COLO668 (cell line): ENCODE data around the gene CEBPG.

Experiments
- DNase-seq: peaks from one replicate; lab custom pipeline; 2025; ENCODE audit not compliant: unreplicated experiment; lab: John Stamatoyannopoulos, UW

Gene CEBPG

GRCh38 chr19:33394723-33395560, 21.4 kb downstream of the CEBPG start:
- DNase-seq = no peak

GRCh38 chr19:33395561-33396550, 22.3 kb downstream of the CEBPG start:
- no peak for DNase-seq

DNA sequence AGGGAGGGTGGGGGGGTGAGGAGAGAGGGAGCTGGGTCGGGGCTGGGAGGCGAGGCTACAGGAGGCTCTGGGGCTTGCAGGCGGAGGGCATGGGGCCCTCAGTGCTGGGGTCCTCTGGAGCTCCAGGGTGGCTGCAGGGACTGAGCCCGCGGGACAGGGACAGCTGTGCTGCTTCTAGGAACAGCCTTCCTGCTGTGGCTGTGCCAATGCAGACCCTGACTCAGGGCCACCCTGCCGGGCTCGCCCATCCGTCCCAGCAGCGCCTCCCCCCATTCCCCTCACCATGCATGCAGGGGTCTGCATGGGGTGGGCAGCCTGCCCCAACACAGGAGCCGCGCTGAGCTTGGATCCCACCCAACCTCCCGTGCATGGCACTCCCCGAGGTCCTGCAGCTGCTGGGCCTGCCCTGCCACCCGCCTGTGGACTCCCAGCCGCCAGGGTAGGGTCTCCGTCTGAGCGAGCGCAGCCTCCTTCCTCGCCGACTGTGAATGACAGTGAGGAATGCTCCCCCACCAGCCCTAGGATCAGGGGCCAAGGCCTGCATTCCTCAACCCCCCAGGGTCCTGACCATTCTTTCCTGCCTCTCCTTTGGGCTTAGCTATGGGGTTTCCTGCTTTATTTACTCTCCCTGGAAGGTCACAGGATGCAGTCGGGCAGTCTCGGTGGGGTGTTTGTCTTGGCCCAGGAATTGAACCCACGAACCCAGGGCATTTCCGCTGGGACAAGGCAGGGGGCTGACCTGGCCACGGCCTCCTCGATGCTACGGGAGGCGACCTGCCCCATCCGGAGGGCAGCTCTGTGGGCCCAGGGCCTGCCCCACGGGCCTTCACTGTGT, 23.4 kb downstream of the CEBPG start:
- DNase-seq = no peak

- DNase-seq = no peak
Observed at GRCh38 chr19:33397536-33398360, 24.2 kb downstream of the CEBPG start.

DNA sequence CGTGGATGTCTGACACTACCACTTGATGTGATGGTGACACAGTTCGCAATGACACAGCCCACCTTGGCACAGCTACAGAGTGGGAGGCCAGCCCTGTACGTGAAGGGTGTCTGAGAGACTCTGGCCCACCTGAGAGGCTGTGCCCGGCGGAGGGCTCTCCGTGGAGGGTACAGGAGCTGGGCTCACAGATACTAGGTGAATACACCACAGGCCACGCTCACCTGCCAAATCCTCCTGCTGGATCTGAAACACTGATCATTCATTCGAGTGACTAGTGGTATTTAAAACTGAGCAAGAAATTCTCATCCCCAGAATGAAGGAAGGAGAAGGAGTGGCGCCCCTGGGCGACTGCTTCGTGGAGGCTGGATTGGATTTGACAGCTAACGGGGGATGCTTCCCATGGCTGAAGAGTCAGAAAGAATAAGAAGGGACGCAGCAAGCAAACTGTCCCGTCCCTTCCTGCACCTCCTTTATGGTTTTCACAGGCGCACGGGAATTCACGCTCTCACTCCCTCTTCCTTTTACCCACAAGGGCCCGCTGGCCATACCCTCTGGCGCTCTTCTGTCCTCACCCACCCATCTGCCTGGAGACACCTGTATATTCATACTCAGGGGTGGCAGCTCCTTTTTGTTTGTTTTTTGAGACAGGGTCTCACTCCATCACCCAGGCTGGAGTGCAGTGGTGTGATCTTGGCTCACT, 25.0 kb downstream of the CEBPG start:
- DNase-seq = no peak

DNA sequence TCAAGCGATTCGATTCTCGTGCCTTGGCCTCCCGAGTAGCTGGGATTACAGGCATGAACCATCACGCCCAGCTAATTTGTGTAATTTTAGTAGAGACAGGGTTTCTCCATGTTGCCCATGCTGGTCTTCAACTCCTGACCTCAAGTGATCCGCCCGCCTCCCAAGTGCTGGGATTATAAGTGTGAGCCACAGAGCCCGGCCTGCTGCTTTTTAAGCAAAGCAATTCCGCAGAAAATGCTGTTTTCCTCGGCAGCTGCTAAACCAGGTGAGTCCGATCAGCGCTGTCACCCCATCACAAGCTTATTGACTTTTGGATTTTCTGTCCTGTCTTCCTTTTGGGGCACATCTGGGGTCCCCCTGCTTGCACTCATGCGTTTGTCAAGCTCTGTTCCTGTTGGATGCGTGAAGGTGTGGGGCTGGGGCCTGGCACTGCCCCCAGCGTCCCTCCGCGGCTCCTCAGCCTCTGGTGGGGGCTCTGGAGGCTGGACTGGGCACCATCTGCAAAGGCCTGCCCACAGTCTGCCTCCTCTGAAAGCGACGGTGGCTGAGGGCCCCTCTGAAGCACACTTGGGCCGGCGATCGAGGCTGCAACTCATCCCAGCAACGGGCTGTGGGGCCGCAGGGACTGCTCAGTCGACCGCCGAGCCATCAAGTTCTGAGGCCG, 25.7 kb downstream of the CEBPG start:
- DNase-seq = no peak

GRCh38 chr19:33399745-33400681, 26.5 kb downstream of the CEBPG start:
- DNase-seq = no peak

DNA sequence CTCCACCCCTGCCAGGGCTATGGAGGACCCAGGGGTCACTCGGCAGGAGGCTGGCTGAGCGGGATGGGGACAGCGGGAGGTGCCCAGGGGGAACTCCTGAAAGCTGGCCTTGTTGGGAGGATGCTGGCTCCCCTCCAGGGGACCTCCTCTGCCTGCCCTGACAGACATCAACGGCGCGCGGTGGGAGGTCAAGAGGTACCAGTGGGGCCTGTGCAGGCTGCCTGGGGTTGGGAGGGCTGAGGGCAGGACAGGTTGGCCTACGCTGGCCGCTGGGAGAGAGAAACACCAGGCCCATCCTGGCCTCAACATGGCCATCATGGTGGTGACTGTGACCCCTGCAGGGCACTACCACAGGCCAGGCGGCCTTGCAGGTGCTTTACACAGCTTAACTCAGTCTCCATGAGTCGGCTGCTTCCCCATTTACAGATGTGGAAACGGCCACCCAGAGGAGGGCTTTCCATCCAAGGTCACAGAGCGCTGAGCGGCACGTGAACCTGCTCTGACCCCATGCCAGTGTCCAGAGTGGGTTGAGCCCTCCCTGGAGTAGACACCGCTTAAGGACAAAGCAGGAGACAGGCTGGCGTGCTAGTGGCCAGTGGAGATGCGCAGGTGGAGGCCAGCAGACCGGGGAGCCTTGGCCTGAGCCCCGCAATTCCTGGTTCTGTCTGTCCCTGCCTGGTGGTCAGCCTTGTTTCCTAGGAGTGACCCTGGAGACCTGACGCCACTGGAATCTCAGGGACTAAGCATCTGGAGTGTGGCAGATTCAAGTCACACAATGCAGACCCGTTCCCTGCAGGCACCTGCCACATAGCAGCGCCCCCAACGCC, 27.6 kb downstream of the CEBPG start:
- no peak for DNase-seq

- DNase-seq = no peak
Observed at GRCh38 chr19:33401683-33402420, 28.3 kb downstream of the CEBPG start.

- DNase-seq = no peak
Observed at GRCh38 chr19:33402421-33403220, 29.1 kb downstream of the CEBPG start.

DNA sequence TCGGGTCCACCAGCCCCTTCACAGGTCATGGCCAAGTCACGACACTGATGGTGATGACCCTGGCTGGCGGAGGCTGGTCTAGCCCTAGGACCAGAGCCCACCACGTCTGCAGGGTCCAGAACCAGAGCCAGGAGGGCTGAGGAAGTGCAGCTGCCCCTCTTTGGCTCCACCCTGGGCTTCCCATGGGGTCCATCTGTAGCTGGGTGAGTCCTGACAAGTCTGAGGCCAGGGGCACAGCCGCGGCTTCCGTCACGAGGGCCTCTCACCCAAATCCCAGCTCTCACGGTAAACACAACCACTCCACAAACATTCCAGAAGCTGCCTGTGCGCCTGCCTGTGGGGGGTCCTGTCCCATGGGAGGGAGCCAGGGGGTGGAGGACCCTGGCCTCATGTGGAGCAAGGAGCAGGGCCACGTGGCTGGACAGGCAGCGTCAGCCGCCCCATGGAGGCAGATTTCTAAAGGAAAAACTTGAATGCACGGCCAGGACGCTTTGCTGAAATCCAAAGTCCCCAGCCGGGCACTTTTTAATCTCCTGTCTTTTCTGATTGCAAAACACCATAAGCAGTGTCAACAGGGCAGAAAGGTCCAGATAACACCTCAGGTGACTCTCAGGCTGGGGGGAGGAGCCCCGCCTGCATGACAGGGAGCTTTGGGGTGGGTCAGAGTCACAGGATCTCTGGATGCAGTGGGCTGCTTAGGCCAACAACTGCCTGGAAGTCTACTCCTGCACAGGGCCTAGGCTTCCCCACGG, 29.9 kb downstream of the CEBPG start:
- DNase-seq = no peak

GRCh38 chr19:33403973-33404304, 30.4 kb downstream of the CEBPG start:
- DNase-seq = no peak

- DNase-seq = no peak
Observed at GRCh38 chr19:33404506-33405253, 31.2 kb downstream of the CEBPG start.

- DNase-seq = no peak
Observed at GRCh38 chr19:33405254-33405552, 31.7 kb downstream of the CEBPG start.
